DMS 273 treated with DMSO at 0.1 percent for 48 hours (cell line): ENCODE results near the gene ST3GAL4.
"Not testable (repeated sequence)": the region's sequence is repeated elsewhere in the genome, so short reads cannot be mapped to it uniquely, and the experiment has no call there.

Experiments
- DNase-seq: peaks from one replicate; lab custom pipeline; 2025; lab: John Stamatoyannopoulos, UW

The ST3GAL4 gene

GRCh38 chr11:126364735-126365134, 9.2 kb downstream of the ST3GAL4 start:
- DNase-seq = not testable (repeated sequence)

GRCh38 chr11:126365508-126365907, 10.0 kb downstream of the ST3GAL4 start:
- DNase-seq = not testable (repeated sequence)

- DNase-seq = no peak
These were observed 10.8 kb downstream of the ST3GAL4 start for GRCh38 chr11:126366064-126366822.

- DNase-seq = not testable (repeated sequence)
These were observed 11.6 kb downstream of the ST3GAL4 start for GRCh38 chr11:126366823-126367654.

GRCh38 chr11:126367806-126368205, 12.3 kb downstream of the ST3GAL4 start:
- not testable (repeated sequence) for DNase-seq

GRCh38 chr11:126368336-126369119, 13.0 kb downstream of the ST3GAL4 start:
- not testable (repeated sequence) for DNase-seq

- no peak for DNase-seq
These were observed 14.5 kb downstream of the ST3GAL4 start for GRCh38 chr11:126370016-126370415.

GRCh38 chr11:126371595-126371994, 16.1 kb downstream of the ST3GAL4 start:
- no peak for DNase-seq

GRCh38 chr11:126373389-126374066, 18.0 kb downstream of the ST3GAL4 start:
- DNase-seq = not testable (repeated sequence)

GRCh38 chr11:126374562-126375300, 19.2 kb downstream of the ST3GAL4 start:
- not testable (repeated sequence) for DNase-seq

GRCh38 chr11:126375726-126376125, 20.2 kb downstream of the ST3GAL4 start:
- DNase-seq = no peak

- DNase-seq = no peak
These were observed 23.3 kb downstream of the ST3GAL4 start for GRCh38 chr11:126378763-126379162.

GRCh38 chr11:126380909-126381308, 25.4 kb downstream of the ST3GAL4 start:
- no peak for DNase-seq

- not testable (repeated sequence) for DNase-seq
These were observed 26.5 kb downstream of the ST3GAL4 start for GRCh38 chr11:126381960-126382359.

- not testable (repeated sequence) for DNase-seq
These were observed 27.2 kb downstream of the ST3GAL4 start for GRCh38 chr11:126382641-126383040.

GRCh38 chr11:126383339-126384335, 28.2 kb downstream of the ST3GAL4 start:
- no peak for DNase-seq

GRCh38 chr11:126384449-126385070, 29.1 kb downstream of the ST3GAL4 start:
- DNase-seq = no peak

GRCh38 chr11:126385991-126386728, 30.7 kb downstream of the ST3GAL4 start:
- no peak for DNase-seq

- not testable (repeated sequence) for DNase-seq
These were observed 31.2 kb downstream of the ST3GAL4 start for GRCh38 chr11:126386729-126387071.
